ENCODE measurements around the gene CNTNAP2.

Gene CNTNAP2

DNA sequence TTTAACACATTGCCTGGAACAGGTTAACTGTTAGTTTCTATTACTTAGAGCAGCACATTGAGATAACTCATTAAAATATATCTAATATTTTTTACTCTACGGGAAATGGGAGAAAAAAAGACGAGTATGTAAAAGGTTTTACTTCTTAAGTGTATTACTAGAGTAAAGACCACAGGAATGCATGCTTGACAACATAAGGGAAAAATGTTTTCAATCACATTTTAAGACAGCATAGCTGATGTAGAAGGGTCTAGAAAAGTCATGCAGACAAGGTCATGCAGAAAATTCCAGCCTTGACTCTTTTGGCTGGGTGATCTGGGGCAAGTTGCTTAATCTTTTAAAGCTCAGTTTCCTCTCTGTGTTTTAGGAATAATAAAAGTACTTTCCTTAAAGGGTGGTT lies 806.2 kb downstream of the CNTNAP2 start:
- no peak for DNase-seq

DNA sequence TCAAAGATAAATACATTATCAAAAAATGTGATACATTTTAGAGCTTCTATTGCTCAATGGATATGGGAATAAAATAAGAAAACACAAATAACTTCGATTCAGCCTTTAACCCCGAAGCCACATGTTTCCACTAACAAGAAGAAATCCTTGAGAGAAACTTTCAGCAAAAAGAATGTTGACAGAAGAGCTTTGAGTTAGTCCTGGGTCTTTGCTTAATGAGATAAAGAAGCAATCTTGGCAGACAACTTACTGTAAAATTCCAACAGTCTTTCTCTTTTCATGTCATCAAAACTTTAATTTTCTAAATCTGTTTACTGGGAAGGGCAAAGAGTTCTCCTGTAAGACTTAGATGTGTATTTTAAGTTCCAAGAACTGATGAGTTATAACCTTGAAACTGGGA lies 810.2 kb downstream of the CNTNAP2 start:
- DNase-seq: no peak

DNA sequence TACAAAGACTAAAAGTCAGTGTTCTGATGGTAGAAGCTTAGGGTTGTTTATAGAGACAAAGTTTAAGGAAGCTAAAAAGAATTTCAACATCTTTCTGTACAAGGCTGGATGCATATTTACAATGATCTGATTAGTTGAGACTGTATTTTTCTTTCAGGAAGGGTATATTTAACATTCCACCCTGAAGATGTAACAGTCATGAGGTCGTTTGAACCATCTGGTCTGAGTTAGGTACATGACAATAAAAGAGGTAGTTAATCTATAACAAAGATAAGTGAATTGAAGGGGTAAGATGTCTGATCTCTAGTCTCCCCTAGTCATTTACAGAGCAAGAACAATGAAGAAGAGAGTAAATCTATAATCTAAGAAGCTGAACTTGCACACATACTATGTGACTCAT lies 821.2 kb downstream of the CNTNAP2 start:
- no peak for DNase-seq

DNA sequence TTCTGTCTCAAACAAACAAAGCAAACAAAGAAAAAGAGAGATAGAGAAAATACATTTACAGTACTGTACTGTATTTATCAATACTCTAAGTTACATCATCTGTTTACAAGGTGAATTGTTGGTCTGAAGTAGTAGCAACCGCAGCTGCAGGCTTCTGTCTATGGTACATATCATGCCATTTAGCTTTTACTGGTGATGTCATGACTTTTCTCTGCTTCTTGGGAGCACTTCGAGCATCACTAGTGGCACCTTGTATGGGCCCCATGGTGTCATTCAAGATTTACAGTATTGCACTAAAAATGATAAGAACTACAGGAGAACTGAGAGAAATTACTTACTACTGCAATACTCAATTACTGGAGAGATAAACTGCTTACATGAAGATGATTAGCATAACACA lies 826.9 kb downstream of the CNTNAP2 start:
- no peak for DNase-seq

DNA sequence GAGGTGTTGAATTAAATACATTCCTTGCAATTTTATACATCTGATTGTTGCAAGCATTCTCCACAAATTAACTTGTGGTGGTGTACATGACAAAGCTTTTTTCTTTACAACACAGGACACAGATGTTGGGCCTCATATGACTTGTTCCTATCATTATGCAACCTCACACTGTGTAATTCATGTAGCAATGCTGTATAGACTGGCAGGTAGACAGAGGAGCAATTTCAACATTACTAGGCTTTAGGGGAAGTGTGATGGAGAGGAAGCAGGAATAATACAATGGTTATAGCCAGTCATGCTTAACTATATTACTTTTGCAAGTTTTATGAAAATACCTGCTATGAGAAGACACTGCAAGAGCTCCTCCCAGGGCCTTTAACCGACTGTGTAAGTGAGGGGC lies 832.1 kb downstream of the CNTNAP2 start:
- no peak for DNase-seq

DNA sequence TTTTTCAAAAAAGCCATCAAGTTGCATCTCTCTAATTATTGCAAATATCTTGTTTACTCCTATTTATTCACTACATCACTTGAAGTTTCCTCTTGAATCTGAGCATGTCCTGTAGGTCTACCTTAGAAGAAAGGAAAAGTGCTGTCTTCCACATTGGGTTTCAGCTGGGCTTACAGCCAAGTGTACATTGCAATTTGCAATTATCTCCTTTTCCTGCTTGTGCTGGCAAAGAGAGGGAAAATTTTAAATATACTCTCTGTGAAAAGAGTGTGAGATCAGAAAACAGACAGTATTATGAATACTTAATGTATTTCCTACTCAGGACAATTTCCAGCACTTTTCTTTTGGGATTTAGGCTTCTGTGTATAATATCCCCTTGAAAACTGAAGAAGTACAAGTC lies 839.7 kb downstream of the CNTNAP2 start:
- no peak for DNase-seq

DNA sequence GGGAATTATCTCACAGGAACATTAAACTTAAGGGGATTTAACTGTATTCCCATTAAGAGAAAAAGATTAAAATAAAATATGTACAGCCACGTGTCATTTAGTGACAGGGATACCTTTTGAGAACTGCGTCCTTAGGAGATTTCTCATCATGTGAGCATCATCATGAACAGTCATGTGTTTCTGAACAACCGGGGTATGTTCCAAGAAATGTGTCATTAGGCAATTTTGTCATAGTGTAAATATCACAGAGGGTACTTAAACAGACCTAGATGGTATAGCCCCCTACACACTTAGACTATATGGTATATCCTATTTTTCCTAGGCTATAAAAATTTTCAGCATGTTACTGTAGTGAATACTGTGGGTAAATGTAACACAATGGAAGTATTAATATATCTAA lies 840.3 kb downstream of the CNTNAP2 start:
- no peak for DNase-seq

DNA sequence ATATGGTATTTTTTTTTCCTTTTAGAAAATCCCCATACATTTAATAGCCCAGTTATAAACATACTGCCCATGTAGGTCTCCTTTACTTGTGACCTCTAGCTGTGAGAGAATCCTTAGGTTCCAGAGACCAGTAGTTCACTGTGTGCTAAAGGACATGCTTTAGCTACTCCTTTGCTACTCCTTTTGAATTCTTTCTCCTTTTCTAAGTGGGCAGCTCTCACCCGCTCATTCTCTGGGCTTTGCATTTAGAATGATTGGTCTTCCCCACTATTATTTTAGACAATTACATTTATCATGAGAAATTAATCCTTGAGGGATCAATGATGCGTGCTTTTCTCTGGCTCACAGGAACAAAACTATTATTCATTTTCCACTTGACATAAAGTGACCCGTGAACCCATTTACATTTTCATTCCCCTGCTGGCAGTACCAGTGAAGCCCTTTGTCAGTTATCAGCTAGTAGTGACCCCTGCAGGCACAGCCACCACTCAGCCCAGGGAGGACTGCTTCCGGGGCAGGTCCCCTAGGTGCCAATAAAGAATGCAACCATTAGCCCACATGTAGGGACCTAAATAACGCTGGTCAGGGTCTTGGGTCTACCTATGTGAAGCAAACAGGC lies 844.3 kb downstream of the CNTNAP2 start:
- DNase-seq: no peak

DNA sequence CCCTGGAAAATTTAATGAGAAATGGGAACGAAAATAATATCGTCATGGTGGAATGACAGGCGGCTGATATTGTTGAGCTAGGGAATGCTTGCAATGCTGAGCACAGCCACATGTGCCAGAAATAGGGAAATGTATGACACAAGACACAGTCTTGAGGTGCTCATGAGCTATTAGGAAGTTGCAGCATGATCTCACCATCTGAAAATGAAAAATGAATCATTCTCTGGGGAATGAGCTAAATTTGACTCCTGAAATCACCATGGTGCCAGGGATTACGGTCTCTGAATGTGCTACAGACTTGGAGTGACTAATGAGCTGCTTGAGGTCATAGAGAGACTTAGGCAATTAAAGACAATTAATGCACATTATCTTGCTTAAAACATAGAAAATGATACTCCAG lies 845.0 kb downstream of the CNTNAP2 start:
- no peak for DNase-seq

DNA sequence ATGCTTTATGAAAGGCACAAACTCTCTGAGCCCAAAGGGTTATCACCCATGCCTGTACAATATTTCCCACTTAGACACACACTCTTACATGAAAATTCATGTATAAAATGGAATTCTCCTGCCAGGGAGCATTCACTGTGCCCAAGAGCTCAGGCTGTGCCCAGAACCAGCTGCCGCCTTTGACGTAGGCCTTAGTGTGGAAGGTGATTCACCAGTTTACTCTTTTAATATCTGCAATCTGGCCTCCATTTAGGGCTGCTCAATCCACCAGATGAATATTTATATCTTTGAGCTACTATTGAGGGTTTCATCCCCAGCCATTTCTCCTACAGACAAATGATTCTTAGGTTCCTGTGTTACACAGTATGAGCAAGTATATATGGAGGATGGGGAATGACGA lies 849.7 kb downstream of the CNTNAP2 start:
- DNase-seq: no peak

DNA sequence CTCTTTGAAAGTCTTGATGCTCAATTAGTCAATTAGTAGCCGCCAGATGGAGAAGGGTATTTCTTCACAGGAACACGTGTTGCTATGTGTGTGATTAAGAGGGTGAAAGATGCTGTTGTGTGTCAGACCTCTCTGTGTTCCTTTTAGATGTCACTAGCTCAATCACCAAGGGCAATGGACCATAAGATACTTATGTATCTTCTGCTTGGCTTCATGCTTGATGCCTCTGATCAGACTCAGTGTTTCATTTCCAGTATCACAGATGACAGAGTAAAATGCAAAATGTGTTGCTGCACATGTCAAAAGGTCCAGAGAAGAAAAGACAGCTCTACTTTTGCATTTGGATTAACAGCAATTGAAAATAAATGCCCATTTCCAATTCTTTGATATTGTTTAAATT lies 865.9 kb downstream of the CNTNAP2 start:
- no peak for DNase-seq

DNA sequence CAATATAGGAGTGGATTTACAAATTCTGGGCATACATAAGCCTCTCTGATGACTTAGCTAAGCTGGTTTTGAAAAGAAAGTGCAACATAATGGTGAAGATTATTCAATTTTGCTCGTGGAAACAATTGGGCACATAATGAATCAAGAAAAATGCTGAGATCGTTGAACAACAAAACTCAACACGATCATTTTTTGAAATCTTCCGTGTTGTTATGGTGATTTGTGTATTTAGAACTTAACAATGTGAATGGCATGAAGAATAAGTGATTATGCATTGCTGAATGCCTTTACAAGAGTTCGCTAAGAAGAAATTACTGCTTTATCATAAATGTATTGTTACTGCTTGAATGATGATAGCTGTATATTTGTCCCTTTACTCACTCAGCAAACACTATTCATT lies 875.0 kb downstream of the CNTNAP2 start:
- no peak for DNase-seq

DNA sequence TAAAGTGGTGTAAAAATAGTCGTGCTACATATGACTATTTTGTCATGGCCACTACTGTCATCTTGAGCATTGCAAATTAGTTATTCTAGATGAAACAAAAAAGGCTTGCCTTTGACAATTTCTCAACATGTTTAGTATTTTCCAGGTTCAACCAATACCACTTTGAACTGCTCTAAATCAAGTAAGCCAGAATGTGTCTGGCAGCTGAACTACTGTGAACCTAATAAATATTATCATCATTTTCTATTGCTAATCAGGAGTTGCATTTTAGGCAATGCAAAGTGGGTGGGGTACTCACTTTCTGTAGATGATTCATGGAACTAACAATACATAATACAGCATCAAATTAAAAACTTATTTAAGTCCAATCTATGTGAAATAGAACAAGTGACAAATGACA lies 877.2 kb downstream of the CNTNAP2 start:
- DNase-seq: no peak

DNA sequence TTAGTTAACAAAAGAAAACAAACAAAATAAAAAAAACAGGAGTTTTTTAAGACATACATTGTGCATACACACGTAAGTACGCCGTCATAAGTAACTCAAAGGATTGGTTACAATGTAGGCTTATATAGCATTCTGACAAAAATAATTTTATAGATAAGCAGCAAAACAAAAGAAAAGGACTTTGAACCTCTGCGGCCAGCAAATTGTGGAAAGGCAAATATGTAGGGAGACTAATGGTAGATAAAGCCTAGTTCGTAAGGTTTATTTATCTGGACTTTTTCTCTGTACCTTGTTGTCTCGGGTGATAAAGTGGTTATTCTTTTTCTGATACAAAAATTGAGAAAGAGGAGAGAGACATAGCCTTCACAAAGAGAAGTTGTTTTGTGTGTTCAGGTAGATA lies 891.9 kb downstream of the CNTNAP2 start:
- no peak for DNase-seq

DNA sequence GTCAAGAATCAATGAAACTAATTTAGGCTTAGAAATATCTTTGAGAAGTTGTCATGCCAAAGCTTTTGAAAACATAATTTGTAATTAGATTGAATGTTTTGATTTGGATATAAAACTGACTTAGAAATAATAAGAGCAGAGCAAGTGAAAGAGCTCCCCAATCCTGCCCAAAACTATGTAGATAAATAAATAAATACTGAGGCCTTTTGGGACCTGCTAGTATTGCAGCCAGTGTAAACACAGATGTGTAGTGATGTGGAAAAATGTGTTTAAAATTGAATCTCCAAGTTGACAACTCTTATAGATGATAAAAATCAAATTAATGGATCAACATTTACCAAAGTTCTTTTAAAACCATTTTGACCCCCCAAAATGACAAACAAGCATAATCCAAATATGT lies 896.1 kb downstream of the CNTNAP2 start:
- no peak for DNase-seq

DNA sequence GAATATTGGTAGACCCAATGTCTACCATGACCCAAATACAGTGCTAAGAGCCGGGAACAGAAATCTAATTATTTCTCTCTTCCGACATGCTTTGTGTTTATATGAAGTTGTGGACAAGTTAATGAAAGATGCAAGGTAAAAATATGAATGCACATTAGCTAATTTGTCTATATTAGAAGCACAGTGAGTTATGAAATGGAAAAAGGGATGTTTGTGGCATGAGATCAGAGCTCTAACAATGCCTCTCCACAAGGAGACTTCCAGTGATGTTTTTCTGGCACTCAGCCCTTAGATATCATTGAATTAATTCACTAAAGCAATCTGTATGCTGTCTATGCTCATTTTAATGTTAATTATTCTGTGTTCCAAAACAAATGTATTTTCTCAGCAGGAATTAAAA lies 897.2 kb downstream of the CNTNAP2 start:
- DNase-seq: no peak

DNA sequence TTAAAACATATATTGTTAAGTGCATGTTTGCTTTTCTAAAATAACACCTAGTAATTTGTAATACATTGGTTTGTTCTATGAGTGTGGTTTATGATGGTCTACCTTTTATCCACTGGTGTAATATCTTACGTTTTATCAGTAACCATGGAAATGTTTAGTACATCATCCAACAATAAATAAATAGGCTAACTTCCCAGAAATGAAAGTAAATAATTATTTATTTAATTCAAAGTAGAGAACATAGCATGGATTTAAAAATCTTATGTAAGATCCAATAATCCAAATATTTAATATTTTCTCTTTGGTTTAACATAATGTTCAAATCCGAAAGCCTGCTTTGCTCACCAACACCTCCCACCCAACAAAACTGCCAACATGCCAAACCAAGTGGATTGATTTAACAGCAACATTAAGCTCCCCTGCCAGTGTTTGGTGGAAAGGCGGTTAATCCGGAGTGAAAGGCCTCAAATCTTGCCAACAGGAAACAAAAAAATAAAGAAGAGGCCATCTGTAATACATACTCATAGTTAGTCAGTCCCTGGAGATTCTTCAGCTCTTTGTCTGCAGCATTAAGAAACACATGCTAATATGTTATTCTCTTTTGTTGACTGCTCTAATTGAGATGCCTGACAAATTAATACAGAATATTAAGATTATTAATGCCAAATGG lies 897.8 kb downstream of the CNTNAP2 start:
- DNase-seq: no peak

DNA sequence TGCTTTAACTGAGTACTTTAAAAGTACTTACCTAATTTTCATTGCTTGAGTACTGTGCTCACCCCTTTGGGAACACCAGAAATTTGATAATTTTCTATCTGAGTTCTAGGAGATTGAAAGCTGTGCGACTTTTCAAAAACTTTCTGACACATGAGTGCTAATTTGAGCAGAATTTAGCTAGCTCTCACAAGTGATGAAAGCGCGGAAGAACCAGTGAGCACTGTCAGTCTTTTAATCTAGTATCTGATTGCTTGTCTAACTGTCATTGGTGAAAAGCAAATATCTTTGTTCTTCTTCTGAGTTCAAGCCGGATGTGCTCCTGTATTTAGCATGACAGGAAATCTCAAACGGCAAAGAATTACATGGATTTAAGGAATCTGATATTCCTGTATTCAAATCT lies 899.4 kb downstream of the CNTNAP2 start:
- DNase-seq: no peak

DNA sequence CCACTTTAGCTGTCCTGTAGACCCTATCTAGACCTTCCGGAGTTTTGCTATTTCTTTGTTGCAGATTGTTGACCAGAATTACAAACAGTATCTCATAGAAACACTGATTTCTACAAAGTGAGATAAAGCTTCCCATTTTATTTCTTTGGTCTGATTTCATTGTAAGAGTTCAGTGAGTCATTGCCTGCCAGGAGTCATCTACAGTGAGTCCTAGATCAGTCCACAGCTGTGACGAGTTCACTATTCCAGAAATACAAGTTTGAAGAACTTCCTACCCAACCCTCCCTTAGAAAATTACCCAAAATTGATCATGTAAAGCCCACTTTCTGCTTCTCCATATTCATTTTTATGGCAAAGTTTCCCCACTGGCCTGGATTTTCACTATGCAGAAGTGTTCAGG lies 905.5 kb downstream of the CNTNAP2 start:
- no peak for DNase-seq

DNA sequence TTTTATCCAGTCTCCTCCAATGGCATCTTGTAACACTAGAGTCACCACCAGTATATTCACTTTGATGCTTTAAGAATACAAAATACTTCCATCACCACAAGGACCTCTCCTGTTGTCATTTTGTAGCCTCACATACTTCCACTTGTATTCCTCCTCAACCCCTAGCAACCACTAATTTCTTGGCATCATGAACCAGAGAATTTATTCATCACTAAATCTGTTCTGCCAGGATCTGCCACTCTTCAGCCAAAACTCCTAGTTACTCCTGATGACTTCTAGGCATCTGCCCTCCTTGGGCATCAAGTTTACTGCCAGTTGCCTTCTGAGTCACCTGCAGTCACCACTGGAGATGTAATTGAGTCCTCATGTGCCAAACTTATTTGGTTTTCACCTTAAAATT lies 906.8 kb downstream of the CNTNAP2 start:
- no peak for DNase-seq

DNA sequence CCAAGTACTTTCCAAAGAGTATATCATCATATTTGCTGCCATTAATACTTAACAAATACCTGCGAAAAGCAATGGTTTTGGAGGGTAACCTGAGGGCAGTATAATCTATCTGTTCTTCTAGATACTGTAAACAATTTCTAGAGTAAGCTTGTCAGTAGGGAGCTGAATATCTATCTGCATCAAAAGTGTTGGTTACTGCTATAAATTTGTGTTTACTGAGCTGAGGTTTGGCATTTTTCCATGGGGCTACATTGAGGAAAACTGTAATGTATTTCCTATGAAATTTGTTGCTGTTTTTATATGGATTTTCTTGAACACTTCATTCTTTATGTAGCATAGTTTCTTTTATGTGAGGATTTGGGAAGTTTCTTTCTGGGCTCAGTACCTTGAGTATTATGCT lies 913.4 kb downstream of the CNTNAP2 start:
- DNase-seq: no peak

DNA sequence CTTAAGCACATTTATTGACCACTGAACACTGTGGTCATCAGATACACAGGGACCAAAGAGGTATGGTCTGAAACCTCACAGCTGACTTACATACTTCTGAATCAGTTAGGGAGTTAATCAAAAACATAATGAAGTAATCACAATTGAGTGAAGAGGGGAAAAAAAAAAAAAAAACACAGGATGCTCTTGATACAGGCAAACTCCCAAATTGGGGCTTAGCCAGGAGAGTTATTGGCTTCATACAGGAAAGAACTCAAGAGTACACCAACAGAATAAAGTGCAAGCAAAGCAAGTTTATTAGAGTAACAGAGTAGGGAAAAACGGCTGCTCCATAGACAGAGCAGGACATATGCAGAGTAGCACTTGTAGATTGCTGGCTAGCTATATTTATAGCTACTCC lies 917.0 kb downstream of the CNTNAP2 start:
- no peak for DNase-seq

DNA sequence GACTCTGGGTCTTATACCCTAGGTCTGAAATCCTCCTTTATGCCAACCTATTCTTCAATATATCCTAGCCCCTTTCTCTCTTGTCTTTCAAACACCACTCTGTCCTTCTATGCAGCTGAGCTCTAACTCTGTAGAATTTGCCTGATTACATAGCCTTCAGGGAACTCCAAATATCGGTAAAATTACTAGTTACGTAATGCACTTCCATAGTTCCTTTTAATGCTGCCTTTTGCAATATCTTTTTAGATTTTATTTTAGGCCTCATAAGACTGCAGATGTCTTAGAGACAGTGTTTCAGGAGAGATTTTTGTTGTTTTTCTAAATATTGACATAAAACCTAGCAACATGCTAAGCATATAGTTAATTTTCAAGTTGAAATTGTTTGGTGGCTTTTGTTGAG lies 924.8 kb downstream of the CNTNAP2 start:
- DNase-seq: no peak

DNA sequence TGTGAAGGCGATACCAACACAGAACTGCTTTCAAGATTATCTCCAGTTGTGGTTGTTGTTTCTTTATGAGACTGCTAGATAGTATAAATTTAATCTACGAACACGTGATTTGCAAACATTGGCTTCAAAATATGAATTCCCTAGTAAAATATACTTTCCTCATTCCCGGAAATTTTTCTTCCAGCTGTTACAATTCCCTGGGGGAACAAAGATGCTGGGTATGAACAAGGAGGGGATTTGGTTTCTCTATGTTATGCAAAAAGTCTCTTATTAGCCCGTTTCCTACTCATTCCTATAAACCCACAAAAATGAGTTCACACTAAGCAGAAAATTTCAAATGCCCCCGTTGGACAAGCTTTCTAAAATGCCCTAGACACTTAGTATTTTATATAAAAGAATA lies 928.3 kb downstream of the CNTNAP2 start:
- no peak for DNase-seq

DNA sequence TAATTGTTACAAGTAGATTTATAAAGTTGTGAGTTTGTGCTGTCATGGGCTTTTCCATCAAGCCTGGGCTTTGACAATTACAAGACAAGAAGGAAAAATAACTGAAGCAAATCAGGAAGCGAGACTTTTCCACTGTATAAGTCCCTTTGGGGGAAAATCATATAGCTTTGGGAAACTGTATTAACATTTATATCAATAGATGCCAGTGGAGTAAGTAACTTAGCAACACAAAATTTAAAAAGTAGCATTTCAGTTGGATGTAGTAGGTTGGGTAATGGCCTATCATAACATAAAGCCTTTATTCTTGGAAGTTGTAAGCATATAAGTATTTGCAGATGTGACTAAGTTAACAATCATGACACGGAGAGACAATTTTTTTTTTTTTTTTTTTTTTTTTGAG lies 931.1 kb downstream of the CNTNAP2 start:
- no peak for DNase-seq

Measured in DMS 273 treated with DMSO at 0.1 percent for 48 hours (cell line).